HCT116 (cell line): ENCODE data around the gene ANKLE2. TPM values are rescaled to one million over a fixed set of nuclear protein-coding genes. Genes with fewer than 3 reads are reported as not detected.

Experiments used
- ATAC-seq: fragments of 200-7000 bp; cut with Tn5 transposase; 2 replicates; pipeline ENCODE4 v1.9.1; 2020; ENCODE audit warnings: mild to moderate bottlenecking, moderate library complexity
- BruUV-seq: library from RNA; stranded (reverse); fragments of 400-500 nt; replicated peaks from 2 replicates; lab custom pipeline; 2021; lab: Mats Ljungman, UMichigan
- CTCF ChIA-PET: fragments of 300-600 bp; sonication (Branson Sonifier 250); formaldehyde crosslinking; loops from one replicate; lab custom pipeline; 2021; ENCODE audit warnings: antibody characterized with exemption; lab: Charles Lee
- POLR2A ChIA-PET: fragments of 300-600, 350-600 bp; sonication (Branson Sonifier 250); formaldehyde crosslinking; loops from one replicate; lab custom pipeline; 2021; ENCODE audit warnings: antibody characterized with exemption; lab: Charles Lee
- RAD21 ChIA-PET, 2 experiments: fragments of 300-600 bp; sonication (Branson Sonifier 250); formaldehyde crosslinking; loops; one replicate each; lab custom pipeline; 2023; ENCODE audit warnings: low total read pairs in 2 of 2; ENCODE audit not compliant: uncharacterized antibody in 2 of 2, unreplicated experiment in 2 of 2, low non-redundant PET in 1 of 2; lab: Charles Lee
- DNase-seq: peaks from one replicate; pipeline ENCODE4 v3.0.0-alpha.2; 2010; ENCODE audit warnings: low read depth, low spot score
- H2AFZ ChIP-seq: fragments of 200-600 bp; shearing (Covaris generic), sonication (generic); 2 replicates; pipeline ENCODE4 v1.6.1; 2017; ENCODE audit warnings: low read depth, mixed run types, mixed read lengths, antibody characterized with exemption, low read length; ENCODE audit not compliant: poor library complexity, severe bottlenecking
- H3K27ac ChIP-seq: 2 replicates; pipeline ENCODE4 v1.5.1; 2012; ENCODE audit warnings: low read depth, low read length
- H3K27me3 ChIP-seq: fragments of 200-600 bp; sonication (generic); 2 replicates; pipeline ENCODE4 v1.6.1; 2016; ENCODE audit warnings: mixed run types, low read length, mixed read lengths; ENCODE audit not compliant: insufficient read depth
- H3K36me3 ChIP-seq, 2 experiments: fragments of 200-500 bp in 1 of 2; fragments of 200-600 bp in 1 of 2; sonication (Bioruptor generic) in 1 of 2; sonication (generic) in 1 of 2; 2 replicates each; pipeline versions ENCODE4 v1.5.1 to v1.6.1; 2014 to 2016; ENCODE audit warnings: low read length in 2 of 2, inconsistent platforms in 1 of 2, mixed read lengths in 1 of 2, mixed run types in 1 of 2; ENCODE audit not compliant: insufficient read depth in 2 of 2, control insufficient read depth in 1 of 2
- H3K4me1 ChIP-seq, 2 experiments: fragments of 200-600 bp in 1 of 2; sonication (generic) in 1 of 2; 2 replicates each; pipeline versions ENCODE4 v1.5.1 to v1.6.1; 2012 to 2017; ENCODE audit warnings: low read length in 2 of 2, inconsistent platforms in 1 of 2, mild to moderate bottlenecking in 1 of 2, mixed read lengths in 1 of 2, mixed run types in 1 of 2, moderate library complexity in 1 of 2; ENCODE audit not compliant: insufficient read depth in 2 of 2, control insufficient read depth in 1 of 2
- H3K4me2 ChIP-seq: fragments of 200-600 bp; sonication (generic); 2 replicates; pipeline ENCODE4 v1.6.1; 2017; ENCODE audit warnings: mixed run types, low read length, mixed read lengths
- H3K4me3 ChIP-seq, 2 experiments: fragments of 200-600 bp in 1 of 2; sonication (generic) in 1 of 2; replicated peaks in 1 of 2; 2 replicates each; pipeline ENCODE4 v1.5.1; 2011 to 2016; ENCODE audit warnings: low read length in 2 of 2, control low read depth in 1 of 2, low read depth in 1 of 2, mild to moderate bottlenecking in 1 of 2, mixed read lengths in 1 of 2, mixed run types in 1 of 2
- H3K79me2 ChIP-seq: fragments of 200-600 bp; sonication (generic); 2 replicates; pipeline ENCODE4 v1.6.1; 2017; ENCODE audit warnings: mild to moderate bottlenecking, mixed run types, low read length, moderate library complexity, mixed read lengths; ENCODE audit not compliant: insufficient read depth
- H3K9ac ChIP-seq: fragments of 200-600 bp; sonication (generic); 2 replicates; pipeline ENCODE4 v1.6.1; 2016; ENCODE audit warnings: low read length, mixed read lengths
- H3K9me2 ChIP-seq: fragments of 200-600 bp; sonication (generic), shearing (Covaris generic); 2 replicates; pipeline ENCODE4 v1.6.1; 2017; ENCODE audit warnings: mixed run types, mild to moderate bottlenecking, moderate library complexity; ENCODE audit not compliant: insufficient read depth
- H3K9me3 ChIP-seq, 2 experiments: fragments of 200-500 bp in 1 of 2; fragments of 200-600 bp in 1 of 2; sonication (Bioruptor generic) in 1 of 2; sonication (generic) in 1 of 2; 2 replicates each; pipeline ENCODE4 v1.6.1; 2014 to 2017; ENCODE audit warnings: low read length in 2 of 2, mixed read lengths in 2 of 2, inconsistent platforms in 1 of 2, low read depth in 1 of 2, mild to moderate bottlenecking in 1 of 2, mixed run types in 1 of 2, moderate library complexity in 1 of 2; ENCODE audit not compliant: control insufficient read depth in 1 of 2, insufficient read depth in 1 of 2
- H4K20me1 ChIP-seq: fragments of 200-600 bp; sonication (generic), shearing (Covaris generic); 2 replicates; pipeline ENCODE4 v1.6.1; 2017; ENCODE audit warnings: mixed run types, mild to moderate bottlenecking, moderate library complexity; ENCODE audit not compliant: insufficient read depth
- CEBPB ChIP-seq: IDR thresholded peaks from 2 replicates; pipeline ENCODE4 v1.6.1; 2012; ENCODE audit warnings: low read depth
- CTCF ChIP-seq, 3 experiments: fragments of 200-600 bp in 1 of 3; sonication (generic) in 1 of 3; IDR thresholded peaks in 2 of 3; conservative IDR thresholded peaks in 1 of 3; 2 replicates each; pipeline ENCODE4 v1.5.1; 2012 to 2017; ENCODE audit warnings: low read depth in 2 of 3, low read length in 2 of 3, antibody characterized with exemption in 1 of 3, borderline replicate concordance in 1 of 3, control low read depth in 1 of 3, mild to moderate bottlenecking in 1 of 3, mixed read lengths in 1 of 3, mixed run types in 1 of 3, moderate library complexity in 1 of 3; ENCODE audit not compliant: insufficient read depth in 1 of 3
- EGR1 ChIP-seq: IDR thresholded peaks from 2 replicates; pipeline ENCODE4 v1.6.1; 2012; ENCODE audit warnings: low read depth
- EZH2 ChIP-seq: fragments of 200-600 bp; sonication (generic); IDR thresholded peaks from 2 replicates; pipeline ENCODE4 v1.6.1; 2017; ENCODE audit warnings: antibody characterized with exemption, mixed run types
- JUND ChIP-seq: IDR thresholded peaks from 2 replicates; pipeline ENCODE4 v1.6.1; 2012
- MAX ChIP-seq: IDR thresholded peaks from 2 replicates; pipeline ENCODE4 v1.6.1; 2012
- POLR2A ChIP-seq: IDR thresholded peaks from 2 replicates; pipeline ENCODE4 v1.7.0; 2011; ENCODE audit warnings: borderline replicate concordance; ENCODE audit not compliant: insufficient read depth, insufficient read length; ENCODE audit errors: extremely low read depth
- RAD21 ChIP-seq: IDR thresholded peaks from 2 replicates; pipeline ENCODE4 v1.6.1; 2012; ENCODE audit warnings: low read depth, mild to moderate bottlenecking
- SRF ChIP-seq: IDR thresholded peaks from 2 replicates; pipeline ENCODE4 v1.6.1; 2012; ENCODE audit warnings: low read depth
- TCF7L2 ChIP-seq: IDR thresholded peaks from 2 replicates; pipeline ENCODE4 v1.7.0; 2011; ENCODE audit warnings: borderline replicate concordance, inconsistent platforms; ENCODE audit not compliant: insufficient read depth, insufficient read length; ENCODE audit errors: extremely low read depth
- YY1 ChIP-seq: IDR thresholded peaks from 2 replicates; pipeline ENCODE4 v1.6.1; 2011; ENCODE audit warnings: low read length, low read depth, moderate library complexity, mild to moderate bottlenecking; ENCODE audit not compliant: insufficient replicate concordance; ENCODE audit errors: extremely low read depth
- intact Hi-C: fragments of 100-400 bp; cut with micrococcal nuclease; formaldehyde crosslinking; loops from 2 replicates; pipeline ENCODE4 v1.10.0; 2022
- total RNA-seq: library from RNA; stranded (reverse); gene quantifications from one replicate; pipeline ENCODE4 v1.2.1, GENCODE V29; 2021; ENCODE audit not compliant: unreplicated experiment

ANKLE2 gene
- total RNA-seq, 1 experiment from 2014 or later = 68.8 TPM

- no peaks in the 10 kb centered on the region for H3K9me2 ChIP-seq
- no peaks in the 10 kb centered on the region for H3K4me1 ChIP-seq
- 0 out of 2 replicates have a peak, but pooled peaks cover under 1% of the 10 kb centered on the region for H4K20me1 ChIP-seq
- TF ChIP-seq CEBPB (no peak), YY1 (no peak), MAX (no peak), SRF (no peak), EGR1 (no peak), TCF7L2 (no peak), RAD21 (no peak), JUND (no peak), EZH2 (no peak), POLR2A (no peak), CTCF (IDR thresholded peaks at IDR 0.05 in 2 of 3, conservative IDR thresholded peaks at IDR 0.05 in 1 of 3; ENCODE audit: borderline replicate concordance in 1 of 3, insufficient read depth in 1 of 3, low read depth in 2 of 3, low read length in 2 of 3) (no peak)
- H3K36me3 ChIP-seq = peaks cover 56 to 58% of the 10 kb centered on the region in 2 experiments
- ATAC-seq = no peak
- no peak overlapping the region for H3K27ac ChIP-seq
- ChIA-PET POLR2A (no interaction called here), CTCF (no interaction called here), RAD21 (no interaction called here)
- intact Hi-C loops = no loop called here
- H3K4me2 ChIP-seq = no peak overlapping the region
- H3K9me3 ChIP-seq = no peaks in the 10 kb centered on the region
- H3K4me3 ChIP-seq = no peak overlapping the region
- no TSS peak for BruUV-seq
- DNase-seq = no peak
- no peaks in the 10 kb centered on the region for H3K27me3 ChIP-seq
- 0 out of 2 replicates have a peak, but pooled peaks cover 9% of the 10 kb centered on the region for H3K79me2 ChIP-seq
- H2AFZ ChIP-seq = no peak overlapping the region
- H3K9ac ChIP-seq = no peak overlapping the region
Measured at GRCh38 chr12:132736378-132736777, 25.3 kb downstream of the ANKLE2 start.
